IMR-90 (cell line): ENCODE data around the gene VPS54.

ENCODE experiments used
- BHLHE40 ChIP-seq: fragments of 150-350 bp; IDR thresholded peaks from 2 replicates; pipeline ENCODE4 v1.6.1; 2016; ENCODE audit warnings: mild to moderate bottlenecking, low read depth, low read length
- CEBPB ChIP-seq: IDR thresholded peaks from 2 replicates; pipeline ENCODE4 v1.6.1; 2012; ENCODE audit warnings: low read depth, low read length, improper control_type of control experiment
- CTCF ChIP-seq: conservative IDR thresholded peaks from 2 replicates; pipeline ENCODE4 v1.5.1; 2012; ENCODE audit warnings: mild to moderate bottlenecking, low read depth, low read length, improper control_type of control experiment
- ELK1 ChIP-seq: fragments of 150-350 bp; IDR thresholded peaks from 2 replicates; pipeline ENCODE4 v1.6.1; 2016; ENCODE audit warnings: low read depth, mild to moderate bottlenecking, low read length, moderate library complexity, borderline replicate concordance
- FOS ChIP-seq: fragments of 150-350 bp; IDR thresholded peaks from 2 replicates; pipeline ENCODE4 v1.6.1; 2016; ENCODE audit warnings: low read depth, low read length
- MAFK ChIP-seq: IDR thresholded peaks from 2 replicates; pipeline ENCODE4 v1.6.1; 2012; ENCODE audit warnings: low read depth, low read length, improper control_type of control experiment
- MAZ ChIP-seq: IDR thresholded peaks from 2 replicates; pipeline ENCODE4 v1.6.1; 2012; ENCODE audit warnings: low read depth, mild to moderate bottlenecking, low read length, improper control_type of control experiment, moderate library complexity, borderline replicate concordance
- MXI1 ChIP-seq: IDR thresholded peaks from 2 replicates; pipeline ENCODE4 v1.6.1; 2012; ENCODE audit warnings: low read depth, mild to moderate bottlenecking, low read length, moderate library complexity, borderline replicate concordance
- NFE2L2 ChIP-seq: fragments of 150-350 bp; IDR thresholded peaks from 2 replicates; pipeline ENCODE4 v1.6.1; 2016; ENCODE audit warnings: low read depth, mild to moderate bottlenecking, low read length
- POLR2A ChIP-seq: IDR thresholded peaks from 2 replicates; pipeline ENCODE4 v1.6.1; 2012; ENCODE audit warnings: mild to moderate bottlenecking, low read depth, low read length
- RAD21 ChIP-seq: IDR thresholded peaks from 2 replicates; pipeline ENCODE4 v1.6.1; 2012; ENCODE audit warnings: low read length, improper control_type of control experiment
- RFX5 ChIP-seq: IDR thresholded peaks from 2 replicates; pipeline ENCODE4 v1.8.0; 2012; ENCODE audit warnings: low read depth, mild to moderate bottlenecking, low read length, moderate library complexity
- SMC3 ChIP-seq: fragments of 150-350 bp; IDR thresholded peaks from 2 replicates; pipeline ENCODE4 v1.6.1; 2016; ENCODE audit warnings: low read depth, mild to moderate bottlenecking, antibody characterized with exemption, low read length, moderate library complexity
- TF ChIP-seq, protein P1 (sequence below): fragments of 150-350 bp; IDR thresholded peaks from 2 replicates; pipeline ENCODE4 v1.6.1; 2017; ENCODE audit warnings: mild to moderate bottlenecking, antibody characterized with exemption, low read length, low read depth

GRCh38 chr2:63843791-63844190, 175.4 kb downstream of the VPS54 start:
- TF ChIP-seq CTCF (no peak), RFX5 (no peak), MXI1 (no peak), CEBPB (no peak), SMC3 (no peak), FOS (no peak), ELK1 (no peak), POLR2A (no peak), BHLHE40 (no peak), MAFK (no peak), NFE2L2 (no peak), MAZ (no peak), RAD21 (no peak)
- TF ChIP-seq, protein P1, sequence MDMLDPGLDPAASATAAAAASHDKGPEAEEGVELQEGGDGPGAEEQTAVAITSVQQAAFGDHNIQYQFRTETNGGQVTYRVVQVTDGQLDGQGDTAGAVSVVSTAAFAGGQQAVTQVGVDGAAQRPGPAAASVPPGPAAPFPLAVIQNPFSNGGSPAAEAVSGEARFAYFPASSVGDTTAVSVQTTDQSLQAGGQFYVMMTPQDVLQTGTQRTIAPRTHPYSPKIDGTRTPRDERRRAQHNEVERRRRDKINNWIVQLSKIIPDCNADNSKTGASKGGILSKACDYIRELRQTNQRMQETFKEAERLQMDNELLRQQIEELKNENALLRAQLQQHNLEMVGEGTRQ, result no peak
